Activated B cell treated with CpG ODN at 0.5 μM for 24 hours (primary cell): ENCODE results near the gene ATP8B4. TPM values are rescaled to one million over a fixed set of nuclear protein-coding genes. Genes with fewer than 3 reads are reported as not detected.

Experiments used
- ATAC-seq: fragments of 200-7000 bp; cut with Tn5 transposase; one replicate; pipeline ENCODE4 v1.10.0; 2021; ENCODE audit warnings: low read depth, mild to moderate bottlenecking, moderate library complexity
- CTCF ChIA-PET: fragments of 350-600 bp; sonication (Branson Sonifier 250); formaldehyde crosslinking; loops from one replicate; lab custom pipeline; 2021; ENCODE audit warnings: antibody characterized with exemption; lab: Charles Lee
- POLR2A ChIA-PET: fragments of 350-600 bp; sonication (Branson Sonifier 250); formaldehyde crosslinking; loops from one replicate; lab custom pipeline; 2021; ENCODE audit warnings: antibody characterized with exemption; lab: Charles Lee
- DNase-seq: peaks from one replicate; pipeline ENCODE4 v3.0.0; 2022
- H3K27ac Mint-ChIP-seq: one replicate; pipeline ENCODE4 v1.8.0; 2020; ENCODE audit warnings: mixed read lengths
- H3K27me3 Mint-ChIP-seq: one replicate; pipeline ENCODE4 v1.8.0; 2021; ENCODE audit warnings: mixed read lengths
- H3K36me3 Mint-ChIP-seq: one replicate; pipeline ENCODE4 v1.8.0; 2021; ENCODE audit warnings: low read depth, mixed read lengths
- H3K4me1 Mint-ChIP-seq: one replicate; pipeline ENCODE4 v1.8.0; 2021; ENCODE audit warnings: mixed read lengths
- H3K4me3 Mint-ChIP-seq: one replicate; pipeline ENCODE4 v1.8.0; 2020; ENCODE audit warnings: mild to moderate bottlenecking, mixed read lengths
- H3K9me3 Mint-ChIP-seq: one replicate; pipeline ENCODE4 v1.8.0; 2020; ENCODE audit warnings: mixed read lengths
- CTCF ChIP-seq: fragments of 200-600 bp; IDR thresholded peaks from one replicate; pipeline ENCODE4 v1.8.0; 2022; ENCODE audit warnings: antibody characterized with exemption, mild to moderate bottlenecking
- intact Hi-C: fragments of 100-400 bp; cut with micrococcal nuclease; formaldehyde crosslinking; loops from one replicate; pipeline ENCODE4 v1.15.1; 2024
- total RNA-seq: library from RNA; stranded (reverse); gene quantifications from 2 replicates; pipeline ENCODE4 v1.2.3, GENCODE V29; 2022

The ATP8B4 gene
- total RNA-seq, 1 donor from 2014 or later: 0.86 TPM

GRCh38 chr15:50083424-50084025 is 35.5 kb downstream of the ATP8B4 start:
- CTCF ChIA-PET: no interaction called here

GRCh38 chr15:50082066-50082465 is 37.0 kb downstream of the ATP8B4 start:
- intact Hi-C loops: no loop called here
- no peaks in the 10 kb centered on the region for H3K36me3 Mint-ChIP-seq
- DNase-seq (no peak), ATAC-seq (no peak)
- ChIA-PET POLR2A (no interaction called here), CTCF (no interaction called here)
- no peaks in the 10 kb centered on the region for H3K27me3 Mint-ChIP-seq
- no peak for TF ChIP-seq CTCF
- no peak overlapping the region for H3K4me3 Mint-ChIP-seq
- no peaks in the 10 kb centered on the region for H3K4me1 Mint-ChIP-seq
- H3K27ac Mint-ChIP-seq: no peak overlapping the region
- no peaks in the 10 kb centered on the region for H3K9me3 Mint-ChIP-seq

More at GRCh38 chr15:50083424-50084025, 35.5 kb downstream of the ATP8B4 start:
- peaks cover 1% of the 10 kb centered on the region for H3K27me3 Mint-ChIP-seq
- H3K27ac Mint-ChIP-seq: no peak overlapping the region
- DNase-seq (no peak), ATAC-seq (no peak)
- intact Hi-C loops: no loop called here
- no peaks in the 10 kb centered on the region for H3K4me1 Mint-ChIP-seq
- no peak overlapping the region for H3K4me3 Mint-ChIP-seq
- H3K36me3 Mint-ChIP-seq: no peaks in the 10 kb centered on the region
- POLR2A ChIA-PET: no interaction called here
- H3K9me3 Mint-ChIP-seq: no peaks in the 10 kb centered on the region
- no peak for TF ChIP-seq CTCF

GRCh38 chr15:50077651-50078050 is 41.4 kb downstream of the ATP8B4 start:
- DNase-seq (no peak), ATAC-seq (no peak)
- Mint-ChIP-seq H3K4me1 (no peaks in the 10 kb centered on the region), H3K9me3 (no peaks in the 10 kb centered on the region), H3K27ac (no peak overlapping the region), H3K4me3 (no peak overlapping the region), H3K27me3 (no peaks in the 10 kb centered on the region), H3K36me3 (no peaks in the 10 kb centered on the region)
- ChIA-PET POLR2A (no interaction called here), CTCF (no interaction called here)
- intact Hi-C loops: no loop called here
- TF ChIP-seq CTCF: no peak

- Mint-ChIP-seq H3K27ac (no peak overlapping the region), H3K4me3 (no peak overlapping the region), H3K4me1 (no peaks in the 10 kb centered on the region), H3K27me3 (no peaks in the 10 kb centered on the region), H3K36me3 (no peaks in the 10 kb centered on the region), H3K9me3 (no peaks in the 10 kb centered on the region)
- no peak for TF ChIP-seq CTCF
- intact Hi-C loops: no loop called here
- CTCF ChIA-PET: no interaction called here
- POLR2A ChIA-PET: no interaction called here
- DNase-seq (no peak), ATAC-seq (no peak)
These were observed 41.9 kb downstream of the ATP8B4 start for GRCh38 chr15:50077176-50077575.

GRCh38 chr15:50075319-50075718 is 43.7 kb downstream of the ATP8B4 start:
- no peak overlapping the region for H3K27ac Mint-ChIP-seq

More at GRCh38 chr15:50075319-50075718, 43.7 kb downstream of the ATP8B4 start:
- ChIA-PET POLR2A (no interaction called here), CTCF (no interaction called here)
- intact Hi-C loops: no loop called here
- no peak for TF ChIP-seq CTCF
- DNase-seq: no peak
- H3K4me3 Mint-ChIP-seq: no peak overlapping the region
- no peaks in the 10 kb centered on the region for H3K4me1 Mint-ChIP-seq
- ATAC-seq: no peak
- H3K9me3 Mint-ChIP-seq: no peaks in the 10 kb centered on the region
- H3K36me3 Mint-ChIP-seq: no peaks in the 10 kb centered on the region
- H3K27me3 Mint-ChIP-seq: no peaks in the 10 kb centered on the region
